ENCODE measurements around the gene WSCD2.

Gene WSCD2

DNA sequence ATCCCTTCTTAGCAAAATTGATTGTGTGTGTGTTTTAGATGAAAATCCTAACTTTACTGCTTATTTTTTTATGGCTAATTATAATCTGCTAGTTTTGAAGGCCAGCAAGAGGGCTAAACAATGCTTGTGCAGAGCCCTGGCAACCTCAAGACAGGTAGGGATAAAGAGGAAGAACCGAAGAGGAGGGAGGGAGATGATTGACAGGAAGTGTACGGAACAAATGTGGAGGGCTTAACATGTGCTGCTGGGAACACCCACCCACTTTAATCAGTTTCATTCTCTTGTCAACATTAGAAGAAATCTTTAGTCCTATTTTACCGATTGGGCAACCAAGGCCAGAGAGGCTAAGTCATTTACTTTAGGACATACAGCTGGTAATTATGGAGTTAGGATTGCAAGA, 1.4 kb upstream of the WSCD2 start:
- DNase-seq (ENCODE audit: low read depth in 3 of 3), result no peak

DNA sequence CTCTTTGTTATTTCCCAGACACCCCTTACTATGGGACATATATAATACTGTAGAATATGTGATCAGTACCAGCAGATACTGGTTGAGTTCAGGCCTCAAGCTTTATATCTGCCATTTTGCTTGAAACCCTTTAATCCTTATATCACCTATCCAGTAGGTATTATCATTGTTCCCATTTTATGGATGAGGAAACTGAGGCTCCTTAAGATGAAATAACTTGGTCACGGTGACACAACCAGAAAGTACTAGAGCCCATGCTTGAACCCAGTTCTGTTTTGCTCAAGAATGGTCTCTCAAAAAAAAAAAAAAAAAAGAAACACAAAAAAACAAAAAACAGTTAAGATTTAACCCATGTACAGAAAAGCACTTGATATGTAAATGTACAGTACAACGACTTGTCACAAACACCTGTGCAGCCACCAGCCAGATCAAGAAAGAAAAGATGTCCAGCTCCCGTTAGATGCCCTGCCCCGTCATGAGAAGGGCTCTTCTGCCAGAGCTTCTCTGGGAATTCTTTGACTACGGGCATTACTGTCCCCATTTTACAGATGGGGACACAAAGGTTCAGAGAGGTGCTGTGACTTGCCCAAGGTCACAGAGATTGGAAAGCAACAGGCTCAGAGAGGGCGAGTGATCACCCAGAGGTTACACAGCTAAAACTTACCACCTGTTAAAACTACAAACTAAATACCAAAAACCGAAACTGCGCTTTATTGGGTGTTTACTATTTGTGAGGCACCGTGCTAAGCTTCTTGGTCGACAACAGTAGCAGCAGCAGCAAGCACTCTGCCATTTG, 669 bp upstream of the WSCD2 start:
- no peak for DNase-seq (ENCODE audit: low read depth in 3 of 3)

DNA sequence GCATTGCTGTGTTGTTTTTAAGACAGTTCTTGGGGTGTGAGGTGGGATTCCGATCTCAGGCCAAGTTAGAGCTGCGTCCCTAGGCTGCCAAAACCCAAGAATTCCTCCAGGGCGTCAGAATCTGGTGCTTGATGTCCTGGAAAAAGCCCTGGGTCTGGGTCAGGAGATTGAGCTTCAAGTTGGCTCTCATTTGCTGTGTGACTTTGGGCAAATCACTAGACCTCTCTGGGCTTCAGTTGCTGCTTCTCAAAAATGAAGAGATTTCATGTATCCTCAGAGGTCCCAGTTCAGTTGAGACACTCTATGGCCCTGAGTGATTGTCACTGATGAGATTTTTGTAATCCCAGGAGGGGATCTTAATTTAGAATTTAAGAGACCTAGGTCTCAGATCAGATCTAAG, 1.9 kb downstream of the WSCD2 start:
- DNase-seq (ENCODE audit: low read depth in 3 of 3), result no peak

DNA sequence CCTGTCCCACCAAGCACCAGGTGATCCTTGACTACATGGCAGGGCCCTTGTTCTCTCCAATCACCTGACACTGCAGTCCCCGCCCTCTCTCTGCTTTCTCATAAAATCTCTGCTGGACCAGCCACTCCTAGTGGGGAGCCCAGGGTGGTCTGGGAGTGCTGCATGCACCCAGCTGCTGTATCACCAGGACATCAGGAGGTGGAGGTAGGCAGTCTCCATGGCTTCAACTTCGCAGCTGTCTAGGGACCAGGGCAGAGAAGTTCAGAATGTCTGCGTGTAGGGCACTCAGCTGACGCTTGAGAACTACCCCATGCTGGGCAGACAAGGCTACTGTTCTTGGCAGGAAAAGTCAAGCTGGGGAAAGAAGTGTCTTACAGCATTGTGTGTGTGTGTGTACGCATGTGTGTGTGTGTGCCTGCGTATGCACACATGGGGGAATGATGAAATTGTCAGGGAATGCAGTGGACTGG, 2.6 kb downstream of the WSCD2 start:
- DNase-seq (ENCODE audit: low read depth in 3 of 3), result no peak

DNA sequence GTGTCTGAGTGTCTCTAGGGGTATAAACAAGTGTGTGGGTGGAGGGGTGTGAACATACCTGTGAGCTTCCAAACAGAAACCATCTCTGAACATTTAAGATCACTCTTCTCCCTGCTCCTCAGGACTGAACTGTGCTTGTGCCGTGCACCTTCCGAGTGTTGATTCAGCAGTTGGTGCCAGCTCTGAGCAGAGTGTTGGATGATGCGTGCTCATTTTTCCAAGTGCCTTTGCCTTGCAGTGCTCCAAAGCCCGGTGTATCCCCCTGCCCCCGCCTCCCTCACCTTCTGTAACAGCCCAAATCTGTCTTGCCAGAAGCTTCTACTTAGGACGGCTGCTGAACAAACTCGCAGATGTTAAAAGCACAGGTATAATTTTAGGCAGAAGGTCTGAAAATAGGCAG, 4.4 kb downstream of the WSCD2 start:
- DNase-seq (ENCODE audit: low read depth in 3 of 3), result no peak

DNA sequence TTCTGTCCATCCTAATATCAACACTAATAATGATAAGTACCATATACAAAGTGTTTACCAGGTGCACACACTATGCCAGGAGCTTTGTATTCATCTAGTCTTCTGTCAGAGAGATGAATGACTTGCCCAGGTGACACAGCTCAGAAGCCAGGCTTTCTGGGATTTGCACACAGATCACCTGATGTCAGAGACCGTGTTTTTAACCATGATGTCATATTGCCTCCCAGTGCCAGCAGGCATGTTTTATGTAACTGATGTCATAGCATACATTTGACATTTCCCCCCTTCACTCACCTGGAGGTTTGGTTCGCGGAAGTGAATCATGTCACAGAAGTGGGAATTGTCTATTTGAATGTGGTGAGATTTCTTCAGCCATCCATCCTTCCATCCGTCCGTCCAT, 5.7 kb downstream of the WSCD2 start:
- no peak for DNase-seq (ENCODE audit: low read depth in 3 of 3)

DNA sequence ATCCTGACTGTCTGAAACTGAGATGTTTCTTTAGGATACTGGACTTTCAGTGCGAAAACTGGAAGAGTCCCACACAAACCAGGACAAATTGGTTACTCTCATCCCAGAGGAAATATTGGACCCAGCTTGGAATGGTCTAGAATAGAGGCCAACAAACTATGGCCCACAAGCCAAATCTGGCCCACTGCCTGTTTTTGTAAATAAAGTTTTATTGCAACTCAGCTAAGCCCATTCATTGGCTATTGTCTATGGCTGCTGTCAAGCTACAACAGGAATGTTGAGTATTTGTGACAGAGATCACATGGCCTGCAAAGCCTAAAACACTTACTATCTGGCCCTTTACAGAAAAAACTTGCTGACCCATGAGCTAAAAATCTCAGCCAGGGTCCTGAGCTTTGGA, 6.5 kb downstream of the WSCD2 start:
- DNase-seq (ENCODE audit: low read depth in 3 of 3), result no peak

DNA sequence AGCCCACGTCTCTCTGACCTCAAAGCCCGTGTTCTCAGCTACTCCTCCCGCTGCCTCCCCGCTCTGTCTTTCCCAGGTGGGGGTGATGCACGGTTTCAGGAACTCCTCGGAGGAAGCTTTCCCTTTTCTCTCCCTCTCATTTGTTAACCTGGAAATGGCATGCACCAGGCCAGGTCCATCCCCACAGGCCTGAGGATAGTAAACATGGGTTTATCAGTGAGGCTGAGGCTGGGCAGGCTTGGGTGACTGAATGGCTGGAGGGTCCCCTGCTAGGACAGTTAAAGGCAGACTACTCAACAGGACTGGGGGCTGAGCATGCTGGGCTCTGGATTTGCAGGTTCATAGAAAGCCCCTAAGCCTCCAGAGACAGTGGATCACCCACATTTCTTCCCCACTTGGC, 7.6 kb downstream of the WSCD2 start:
- no peak for DNase-seq (ENCODE audit: low read depth in 3 of 3)

DNA sequence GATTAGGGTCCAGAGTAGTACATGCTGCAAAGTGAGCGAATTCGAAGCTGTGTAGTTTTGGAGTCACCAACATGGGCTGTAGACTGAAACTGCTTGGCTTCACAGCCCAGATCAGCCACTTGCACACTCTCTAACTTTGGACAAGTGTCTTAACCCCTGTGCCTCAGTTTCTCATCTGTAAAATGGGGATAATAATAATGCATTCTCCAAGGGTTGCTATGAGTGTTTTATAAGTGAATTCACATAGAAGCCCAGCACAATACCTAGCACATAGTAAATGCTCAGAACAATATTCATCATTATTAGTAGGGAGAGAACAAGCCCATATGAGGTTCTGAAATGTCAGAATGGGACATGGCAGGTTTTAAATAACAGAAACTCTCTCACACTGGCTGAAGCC, 10.4 kb downstream of the WSCD2 start:
- DNase-seq (ENCODE audit: low read depth in 3 of 3), result no peak

DNA sequence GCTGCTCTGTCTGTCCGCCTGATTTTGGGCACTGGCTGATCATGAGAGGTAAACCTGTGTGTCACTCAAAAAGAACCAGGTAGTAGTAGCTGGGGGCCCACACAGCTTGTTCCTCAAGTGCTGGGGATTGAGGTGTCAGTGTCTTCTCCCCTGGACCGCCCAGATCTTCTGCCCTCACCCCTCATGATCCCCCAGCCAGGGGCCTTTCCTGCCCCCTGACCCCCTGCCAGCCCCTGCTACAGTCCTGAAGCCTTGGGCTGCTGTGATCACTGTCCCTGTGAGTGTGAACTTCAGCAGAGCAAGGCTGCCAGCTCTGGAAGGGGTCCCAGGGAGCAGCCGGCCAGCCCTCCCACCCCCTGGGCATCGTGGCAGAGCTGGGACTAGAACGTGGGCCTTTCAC, 11.4 kb downstream of the WSCD2 start:
- DNase-seq (ENCODE audit: low read depth in 3 of 3), result no peak

DNA sequence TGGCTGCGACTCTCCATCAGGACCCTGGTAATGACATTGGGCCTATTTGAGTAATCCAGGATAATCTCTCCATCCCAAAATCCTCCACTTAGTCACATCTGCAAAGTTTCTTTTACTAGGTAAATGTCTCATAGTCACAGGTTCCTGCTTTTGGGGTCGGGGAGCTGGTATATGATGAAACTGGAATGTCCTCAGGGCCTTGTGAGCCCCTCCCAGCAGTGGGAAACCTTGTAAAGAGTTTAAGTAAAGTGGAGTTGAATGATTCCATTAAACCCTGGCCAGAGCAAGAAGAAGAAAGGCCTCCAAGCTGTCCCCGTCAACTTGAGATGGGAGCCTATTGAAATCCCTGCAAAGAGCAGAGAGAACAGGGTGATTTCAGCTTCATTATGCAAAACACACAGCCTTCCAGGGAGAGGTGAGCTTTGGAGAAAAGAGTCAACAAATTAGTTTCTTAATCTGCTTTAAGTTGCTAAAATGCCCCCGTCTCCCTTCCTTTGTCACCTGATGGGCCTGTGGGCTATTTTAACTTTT, 12.6 kb downstream of the WSCD2 start:
- no peak for DNase-seq (ENCODE audit: low read depth in 3 of 3)

DNA sequence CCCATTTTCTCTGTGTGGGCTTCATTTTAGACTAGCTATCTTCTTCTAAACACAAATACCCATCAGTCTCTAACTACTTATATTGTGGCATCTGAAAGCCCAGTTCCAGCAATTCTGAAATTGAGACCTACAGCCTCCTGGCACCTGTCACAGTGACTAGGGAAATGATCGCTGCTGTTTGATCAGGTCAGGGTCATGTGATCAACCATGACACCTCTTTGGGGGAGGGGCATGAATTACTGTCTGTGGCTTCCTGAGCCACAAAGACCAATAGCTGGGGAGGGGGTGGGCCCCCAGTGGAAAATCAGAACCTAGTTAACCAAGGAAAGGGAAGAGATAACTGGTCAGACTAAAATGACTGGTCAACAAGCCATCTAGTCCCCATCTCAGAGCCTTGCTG, 14.1 kb downstream of the WSCD2 start:
- no peak for DNase-seq (ENCODE audit: low read depth in 3 of 3)

DNA sequence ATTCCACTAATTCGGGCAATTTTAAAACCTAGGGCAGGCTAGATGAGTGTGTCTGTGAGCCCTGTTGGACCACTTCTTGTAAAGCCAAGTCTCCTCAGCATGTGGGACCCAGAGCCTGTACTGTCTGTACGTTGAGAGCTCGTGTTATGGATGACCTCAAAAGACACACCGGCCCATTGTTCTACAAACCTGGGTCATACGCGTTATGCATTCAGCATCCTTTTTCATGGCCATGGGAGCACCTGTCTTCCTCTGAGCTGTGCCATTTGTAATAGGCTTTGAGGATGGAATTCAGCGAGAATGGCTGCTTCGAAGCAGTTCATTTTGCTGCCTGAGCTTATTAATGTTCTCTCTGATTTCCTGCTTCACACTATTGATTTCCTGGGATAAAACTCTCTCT, 15.0 kb downstream of the WSCD2 start:
- DNase-seq (ENCODE audit: low read depth in 3 of 3), result no peak

DNA sequence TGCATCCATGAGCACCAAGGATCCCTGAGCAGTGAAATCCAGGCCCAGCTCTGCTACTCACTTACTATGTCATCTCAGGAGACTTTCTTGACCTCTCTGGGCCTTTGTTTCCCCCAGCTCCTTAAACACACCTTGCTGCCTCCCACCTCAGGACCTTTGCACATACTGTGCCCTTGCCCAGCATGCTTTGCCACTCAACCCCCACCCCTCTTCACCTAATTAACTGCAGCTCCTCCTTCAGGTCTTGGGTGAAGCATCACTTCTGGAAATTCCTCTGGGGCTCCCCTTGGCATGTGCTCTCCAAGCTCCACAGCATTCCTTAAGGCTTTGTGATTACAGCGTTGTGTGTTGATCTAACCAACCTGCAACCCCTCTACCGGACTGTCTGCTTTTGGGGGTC, 15.9 kb downstream of the WSCD2 start:
- DNase-seq (ENCODE audit: low read depth in 3 of 3), result no peak

DNA sequence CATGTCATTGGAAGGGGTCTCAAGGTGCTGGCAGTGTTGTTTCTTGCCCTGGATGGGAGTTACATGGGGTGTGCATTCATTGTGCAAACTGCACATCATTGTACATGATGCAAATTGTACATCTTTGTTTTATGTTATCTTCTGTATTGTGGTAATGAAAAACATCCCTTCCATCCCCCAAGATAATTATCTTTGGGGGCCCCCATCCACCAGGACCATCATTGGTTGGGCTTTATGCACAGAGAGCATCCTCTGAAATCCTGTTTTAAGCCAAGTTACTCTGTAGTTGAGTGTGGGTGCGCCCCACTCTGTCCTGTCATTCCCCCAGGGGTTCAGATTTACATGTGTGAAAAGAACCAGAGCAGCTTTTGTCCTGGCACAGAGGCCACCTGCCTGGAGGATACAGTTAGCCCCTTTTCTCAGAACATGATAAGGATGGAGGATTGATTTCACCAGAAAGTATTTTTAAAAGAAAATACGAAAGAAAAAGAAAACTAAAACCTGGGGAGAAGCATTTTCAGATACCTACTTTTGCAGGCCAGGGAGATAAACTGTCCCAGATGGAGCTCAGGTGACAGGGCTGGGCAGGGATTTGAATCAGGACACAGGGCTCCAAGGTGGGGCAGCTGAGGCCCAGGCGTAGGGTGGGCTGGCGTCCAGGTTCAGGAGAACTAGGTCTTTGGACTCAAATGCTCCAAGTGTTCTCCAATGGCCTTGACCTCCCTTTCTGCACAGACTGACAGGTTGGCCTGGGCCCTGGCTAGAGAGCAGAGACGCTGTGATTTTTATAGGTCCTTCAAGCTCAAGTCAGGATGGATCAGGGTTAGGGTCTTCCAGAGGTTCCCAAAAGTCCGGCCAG, 17.2 kb downstream of the WSCD2 start:
- DNase-seq (ENCODE audit: low read depth in 3 of 3), result no peak

DNA sequence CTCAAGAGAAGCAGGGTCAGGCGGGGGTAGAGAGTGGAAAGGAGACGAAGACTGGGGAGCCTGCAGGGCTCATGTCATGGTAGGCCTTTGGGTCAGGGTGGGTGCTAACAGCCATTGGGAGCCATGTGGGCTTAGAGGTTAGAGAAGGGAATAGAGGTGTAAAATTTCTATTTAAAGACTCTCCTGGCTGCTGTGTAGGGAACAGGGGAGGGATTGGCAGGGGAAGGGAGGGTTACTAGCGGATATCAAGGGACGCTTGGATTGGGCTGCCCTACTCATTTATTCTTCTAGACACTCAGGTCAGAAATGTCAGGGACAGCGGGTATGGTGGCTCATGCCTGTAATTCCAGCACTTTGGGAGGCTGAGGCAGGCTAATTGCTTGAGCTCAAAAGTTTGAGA, 18.2 kb downstream of the WSCD2 start:
- no peak for DNase-seq (ENCODE audit: low read depth in 3 of 3)

DNA sequence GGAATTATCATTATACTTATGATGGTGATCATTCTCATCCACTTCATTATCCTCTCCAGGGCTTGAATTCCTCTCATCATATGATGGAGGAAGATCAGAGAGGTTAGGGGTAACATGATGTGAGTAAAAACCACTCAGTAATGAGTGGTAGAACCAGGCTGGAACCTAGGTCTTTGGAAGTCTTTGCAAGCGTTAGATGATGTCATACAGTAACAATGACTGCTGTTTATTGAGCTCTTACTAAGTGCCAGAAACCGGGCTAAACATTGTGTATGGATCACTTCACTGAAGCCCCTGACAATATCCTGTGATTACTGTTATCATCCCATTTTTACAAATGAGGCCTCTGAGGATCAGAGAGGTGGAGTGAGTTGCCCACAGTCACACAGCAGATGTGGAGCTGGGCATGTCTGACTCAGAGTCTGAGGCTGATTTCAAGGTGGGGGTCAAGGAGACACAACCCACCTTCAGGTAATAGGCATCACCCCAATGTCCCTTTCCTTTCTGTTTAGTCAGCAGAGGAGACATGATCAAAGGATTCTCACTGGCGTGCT, 19.5 kb downstream of the WSCD2 start:
- DNase-seq (ENCODE audit: low read depth in 3 of 3), result no peak

DNA sequence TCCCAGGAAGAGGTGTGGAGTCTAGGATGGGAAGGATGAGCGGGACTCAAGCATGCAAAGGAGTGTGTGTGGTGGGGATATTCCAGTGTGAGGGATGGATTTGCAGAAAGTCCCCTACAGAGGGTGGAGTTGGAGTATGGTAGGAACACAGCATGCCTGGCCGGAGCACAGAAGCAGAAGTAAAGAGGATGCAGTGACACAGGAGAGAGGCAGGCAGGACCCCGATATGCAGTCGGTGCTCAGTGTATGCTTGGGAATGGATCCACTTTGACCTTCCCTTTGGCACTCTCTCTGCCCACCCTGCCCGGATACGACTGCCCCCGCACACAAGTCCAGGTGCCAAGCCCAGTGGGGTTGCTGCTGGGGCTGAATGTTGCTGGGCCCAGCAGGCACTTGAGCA, 21.3 kb downstream of the WSCD2 start:
- no peak for DNase-seq (ENCODE audit: low read depth in 3 of 3)

DNA sequence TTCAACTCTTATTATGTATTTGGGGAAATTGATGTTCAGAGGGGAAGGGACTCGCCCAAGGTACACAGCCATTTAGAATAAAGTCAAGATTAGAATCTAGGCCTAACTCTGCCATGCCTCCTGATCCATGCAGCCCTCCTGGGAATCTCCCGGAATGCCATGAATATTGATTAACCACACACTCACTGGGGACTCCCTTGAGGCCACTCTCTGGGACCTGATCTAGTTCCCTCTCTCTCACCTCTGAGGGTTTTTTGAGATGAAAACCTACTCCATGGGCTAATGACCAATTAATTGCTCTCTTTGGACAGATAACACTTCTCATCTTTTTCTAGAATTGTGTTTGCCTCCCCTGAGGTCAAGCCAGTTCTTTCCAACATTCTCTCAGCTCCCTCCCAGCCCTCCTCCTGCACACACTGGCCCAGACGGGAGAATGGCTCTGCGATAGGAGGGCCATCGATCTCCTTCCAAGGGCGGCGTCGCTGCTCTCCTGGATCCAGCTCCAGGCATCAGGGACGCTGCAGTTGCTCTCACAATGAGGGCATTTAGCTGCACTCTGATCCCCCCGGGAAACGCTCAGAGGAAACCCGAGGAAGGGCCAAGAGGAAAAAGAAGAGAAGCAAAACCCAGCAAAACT, 22.6 kb downstream of the WSCD2 start:
- no peak for DNase-seq (ENCODE audit: low read depth in 3 of 3)

DNA sequence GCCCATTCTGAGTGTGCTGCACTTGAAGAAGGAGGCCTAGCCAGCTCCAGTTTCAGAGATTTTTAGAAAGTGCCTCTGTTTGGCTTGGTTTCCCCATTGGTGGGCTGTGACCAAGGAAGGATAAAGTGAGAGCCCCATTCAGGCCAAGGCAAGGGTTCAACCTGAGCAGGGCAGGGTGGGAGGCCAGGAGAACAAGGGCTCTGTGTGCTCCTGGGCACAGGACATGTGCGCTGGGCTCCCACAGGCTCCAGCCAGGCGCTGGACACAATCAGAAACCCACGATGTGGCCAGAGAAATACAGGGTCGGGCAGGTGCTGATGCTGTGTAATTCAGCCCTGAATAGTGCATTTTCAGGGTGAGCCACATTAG, 23.1 kb downstream of the WSCD2 start:
- DNase-seq (ENCODE audit: low read depth in 3 of 3), result no peak

DNA sequence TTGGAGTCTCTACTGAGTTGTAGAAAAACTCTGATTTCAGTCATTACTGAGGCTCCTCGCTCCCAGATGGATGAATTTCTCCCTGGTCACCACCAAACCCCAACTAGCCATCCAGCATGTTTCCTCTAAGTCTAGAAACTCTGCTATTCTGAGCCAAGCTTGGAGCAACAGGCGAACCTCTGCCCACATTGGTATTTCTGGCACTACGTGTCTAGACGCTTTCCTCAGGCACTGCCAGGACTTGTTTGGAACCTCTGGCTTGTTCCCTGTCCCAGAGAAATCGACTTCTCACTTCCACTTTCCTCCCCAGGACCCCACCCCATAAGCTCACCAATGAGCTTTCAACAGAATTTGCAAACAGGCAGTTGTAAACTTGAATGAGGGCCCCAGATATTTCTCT, 27.6 kb downstream of the WSCD2 start:
- no peak for DNase-seq (ENCODE audit: low read depth in 3 of 3)

DNA sequence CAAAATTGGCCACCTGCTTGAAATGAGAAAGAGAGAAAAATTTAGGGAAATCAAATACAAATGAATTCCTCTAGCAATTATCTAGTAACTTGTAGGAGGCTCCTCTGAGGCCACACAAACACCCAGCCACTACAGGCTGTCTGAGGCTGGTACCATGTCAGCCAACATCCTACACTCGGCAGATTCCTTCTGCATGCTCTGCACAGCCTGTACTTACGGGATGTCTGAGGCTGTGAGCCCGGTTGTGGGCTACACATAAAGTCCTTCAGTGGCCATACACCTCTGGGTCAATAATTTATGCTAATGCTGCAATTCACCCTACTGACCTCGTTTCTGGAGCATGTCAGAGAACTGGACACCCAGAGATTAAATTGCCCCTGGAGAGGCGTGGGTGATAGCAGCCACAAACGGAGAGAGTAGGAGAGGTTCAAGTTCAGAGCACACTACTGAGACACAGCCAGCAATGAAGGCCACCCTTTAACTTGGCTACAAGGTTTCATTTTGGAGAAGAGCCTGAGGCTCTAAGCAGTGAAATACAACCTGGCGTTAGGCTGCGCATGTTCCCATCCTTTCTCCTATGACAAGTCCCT, 28.9 kb downstream of the WSCD2 start:
- no peak for DNase-seq (ENCODE audit: low read depth in 3 of 3)

Data from stimulated activated CD4-positive, alpha-beta T cell treated with anti-CD3 and anti-CD28 coated beads, TNF-alpha, amount 100 ng/mL, for 24 hours (primary cell).